HEK293T (cell line): Measurements from ENCODE around the gene ASAP2.

ENCODE experiments used
- FOXA1 ChIP-seq: fragments of 450-650 bp; IDR thresholded peaks from 2 replicates; pipeline ENCODE4 v1.6.1; 2016; ENCODE audit warnings: mild to moderate bottlenecking
- FOXM1 ChIP-seq: fragments of 450-650 bp; IDR thresholded peaks from 2 replicates; pipeline ENCODE4 v1.6.1; 2017; ENCODE audit warnings: mild to moderate bottlenecking, borderline replicate concordance
- PKNOX1 ChIP-seq: fragments of 450-650 bp; IDR thresholded peaks from 2 replicates; pipeline ENCODE4 v1.6.1; 2016

GRCh38 chr2:9234680-9235146, 28.1 kb downstream of the ASAP2 start:
- no peak for TF ChIP-seq PKNOX1
- no peak for TF ChIP-seq FOXM1
- no peak for TF ChIP-seq FOXA1
